Adrenal gland (tissue), 5 donors: ENCODE data around the gene ENGASE.

Experiments used
- POLR2A ChIP-seq, 2 donors: fragments of 450-650 bp; IDR thresholded peaks; one replicate each; pipeline ENCODE4 v1.6.1; 2017; ENCODE audit warnings: antibody characterized with exemption in 2 of 2, mild to moderate bottlenecking in 2 of 2, moderate library complexity in 1 of 2
- TF ChIP-seq, protein P1 (sequence below), 6 experiments: fragments of 450-650 bp in 4 of 6; fragments of 200-600 bp in 2 of 6; sonication (generic) in 1 of 6; IDR thresholded peaks; 1 replicate in 5 of 6; 2 replicates in 1 of 6; pipeline versions ENCODE4 v1.5.1 to v1.8.0; 2016 to 2021; ENCODE audit warnings: antibody characterized with exemption in 6 of 6, mild to moderate bottlenecking in 2 of 6, moderate library complexity in 1 of 6
- donor health status: DM: no; HTN: no; CAD: no.

DNA sequence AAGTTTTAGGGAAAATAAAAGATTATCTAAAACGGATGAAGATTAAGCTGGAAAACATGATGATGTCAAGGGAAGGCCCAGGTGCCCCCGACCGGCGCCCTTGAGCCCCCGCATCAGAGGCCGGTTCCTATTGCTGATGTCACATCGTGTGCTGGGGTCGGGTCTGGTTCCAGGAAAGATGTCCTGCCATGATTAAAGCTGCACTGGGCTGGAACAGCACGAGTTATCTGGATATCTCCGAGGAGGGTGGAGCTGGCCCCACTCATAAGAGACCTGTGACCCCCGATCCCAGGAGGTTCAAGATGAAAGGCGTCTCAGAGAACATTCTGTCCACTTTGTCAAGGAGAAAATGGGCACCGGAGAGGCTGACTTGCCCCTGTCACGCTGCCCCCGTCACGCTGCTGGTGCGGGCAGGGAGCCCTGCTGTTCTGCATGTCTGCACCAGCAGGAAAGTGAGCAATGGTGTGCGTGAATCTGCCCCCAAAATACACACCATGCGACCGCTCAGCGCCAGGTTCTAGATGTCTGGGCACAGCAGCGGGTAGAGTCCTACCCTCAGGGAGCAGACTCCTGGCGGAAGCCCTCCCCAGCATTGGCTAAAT, 53.0 kb downstream of the ENGASE start:
- TF ChIP-seq, protein P1, sequence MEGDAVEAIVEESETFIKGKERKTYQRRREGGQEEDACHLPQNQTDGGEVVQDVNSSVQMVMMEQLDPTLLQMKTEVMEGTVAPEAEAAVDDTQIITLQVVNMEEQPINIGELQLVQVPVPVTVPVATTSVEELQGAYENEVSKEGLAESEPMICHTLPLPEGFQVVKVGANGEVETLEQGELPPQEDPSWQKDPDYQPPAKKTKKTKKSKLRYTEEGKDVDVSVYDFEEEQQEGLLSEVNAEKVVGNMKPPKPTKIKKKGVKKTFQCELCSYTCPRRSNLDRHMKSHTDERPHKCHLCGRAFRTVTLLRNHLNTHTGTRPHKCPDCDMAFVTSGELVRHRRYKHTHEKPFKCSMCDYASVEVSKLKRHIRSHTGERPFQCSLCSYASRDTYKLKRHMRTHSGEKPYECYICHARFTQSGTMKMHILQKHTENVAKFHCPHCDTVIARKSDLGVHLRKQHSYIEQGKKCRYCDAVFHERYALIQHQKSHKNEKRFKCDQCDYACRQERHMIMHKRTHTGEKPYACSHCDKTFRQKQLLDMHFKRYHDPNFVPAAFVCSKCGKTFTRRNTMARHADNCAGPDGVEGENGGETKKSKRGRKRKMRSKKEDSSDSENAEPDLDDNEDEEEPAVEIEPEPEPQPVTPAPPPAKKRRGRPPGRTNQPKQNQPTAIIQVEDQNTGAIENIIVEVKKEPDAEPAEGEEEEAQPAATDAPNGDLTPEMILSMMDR (IDR thresholded peaks at IDR 0.05), result no peak
- TF ChIP-seq POLR2A (IDR thresholded peaks at IDR 0.05), result no peak
